Progenitor cell of endocrine pancreas (in vitro differentiated cells): ENCODE results near the gene RETREG1. TPM values are rescaled to one million over a fixed set of nuclear protein-coding genes. Genes with fewer than 3 reads are reported as not detected.

Experiments used
- DNase-seq: peaks from one replicate; pipeline ENCODE4 v3.0.0; 2021; ENCODE audit warnings: low spot score; ENCODE audit not compliant: unreplicated experiment
- H3K27ac Mint-ChIP-seq: 2 replicates; pipeline ENCODE4 v1.8.0; 2021; ENCODE audit warnings: mild to moderate bottlenecking, moderate library complexity, mixed read lengths
- H3K27me3 Mint-ChIP-seq: 2 replicates; pipeline ENCODE4 v1.8.0; 2021; ENCODE audit warnings: mixed read lengths
- H3K36me3 Mint-ChIP-seq: 2 replicates; pipeline ENCODE4 v1.8.0; 2022; ENCODE audit warnings: mixed read lengths; ENCODE audit not compliant: insufficient read depth
- H3K4me1 Mint-ChIP-seq: 2 replicates; pipeline ENCODE4 v1.8.0; 2021; ENCODE audit warnings: low read depth, mixed read lengths
- H3K4me3 Mint-ChIP-seq: 2 replicates; pipeline ENCODE4 v1.8.0; 2021; ENCODE audit warnings: low read depth, mild to moderate bottlenecking, moderate library complexity, mixed read lengths
- H3K9me3 Mint-ChIP-seq: 2 replicates; pipeline ENCODE4 v1.8.0; 2021; ENCODE audit warnings: low read depth, mixed read lengths
- CTCF ChIP-seq: fragments of 200-600 bp; sonication (generic); IDR thresholded peaks from one replicate; pipeline ENCODE4 v1.5.0; 2021; ENCODE audit warnings: antibody characterized with exemption, mild to moderate bottlenecking; ENCODE audit not compliant: unreplicated experiment
- total RNA-seq: library from RNA; stranded (reverse); gene quantifications from 2 replicates; pipeline ENCODE4 v1.2.1, GENCODE V29; 2021

The RETREG1 gene
- total RNA-seq, 1 donor from 2014 or later: 8.0 TPM

- no peaks in the 10 kb centered on the region for H3K27me3 Mint-ChIP-seq
- no peak for DNase-seq
- no peak overlapping the region for H3K27ac Mint-ChIP-seq
- peak overlapping the region; percentile 99 for H3K4me3 Mint-ChIP-seq
- TF ChIP-seq CTCF: no peak
- peaks cover 45% of the 10 kb centered on the region for H3K4me1 Mint-ChIP-seq
- no peaks in the 10 kb centered on the region for H3K9me3 Mint-ChIP-seq
- H3K36me3 Mint-ChIP-seq: peaks cover 4% of the 10 kb centered on the region
Observed at GRCh38 chr5:16467363-16468219, 149.2 kb downstream of the RETREG1 start.

GRCh38 chr5:16465544-16466432, 151.0 kb downstream of the RETREG1 start, which contains the start of gene ZNF622:
Gene ZNF622 (minus strand): TSS chr5:16465800. CDS start chr5:16465665, 135 bp downstream.
- no peaks in the 10 kb centered on the region for H3K27me3 Mint-ChIP-seq
- peak within 1 kb of the TSS; percentile 99 for H3K4me3 Mint-ChIP-seq
- peak within 1 kb of the TSS; percentile 99 for H3K27ac Mint-ChIP-seq
- DNase-seq: peak; percentile 75
- no peaks in the 10 kb centered on the region for H3K9me3 Mint-ChIP-seq
- no peak for TF ChIP-seq CTCF
- peaks cover 15% of the 10 kb centered on the region for H3K36me3 Mint-ChIP-seq
- peaks cover 41% of the 10 kb centered on the region for H3K4me1 Mint-ChIP-seq

- Mint-ChIP-seq H3K36me3 (peaks cover 16% of the 10 kb centered on the region), H3K4me3 (peak overlapping the region; percentile 99), H3K4me1 (peaks cover 36% of the 10 kb centered on the region), H3K9me3 (no peaks in the 10 kb centered on the region), H3K27me3 (no peaks in the 10 kb centered on the region), H3K27ac (peak overlapping the region; percentile 99)
- DNase-seq: no peak
- TF ChIP-seq CTCF: peak; percentile 24
Observed at GRCh38 chr5:16464664-16465543, 151.9 kb downstream of the RETREG1 start.

- H3K9me3 Mint-ChIP-seq: no peaks in the 10 kb centered on the region
- H3K27ac Mint-ChIP-seq: no peak overlapping the region
- peaks cover 16% of the 10 kb centered on the region for H3K36me3 Mint-ChIP-seq
- no peak for DNase-seq
- H3K4me1 Mint-ChIP-seq: peaks cover 34% of the 10 kb centered on the region
- no peaks in the 10 kb centered on the region for H3K27me3 Mint-ChIP-seq
- TF ChIP-seq CTCF: no peak
- H3K4me3 Mint-ChIP-seq: peak overlapping the region; percentile 99
Observed at GRCh38 chr5:16464231-16464630, 152.6 kb downstream of the RETREG1 start.
